Astrocyte (in vitro differentiated cells and primary cell): ENCODE results near the gene C15orf62. TPM values are rescaled to one million over a fixed set of nuclear protein-coding genes. Genes with fewer than 3 reads are reported as not detected.

Experiments used
- DNase-seq: peaks from one replicate; pipeline ENCODE4 v3.0.0-alpha.2; 2010; ENCODE audit warnings: low read depth
- FAIRE-seq: peaks from 2 replicates; lab custom pipeline; 2011; peaks lifted over from hg19 to GRCh38; lab: Jason Lieb, UNC
- H2AFZ ChIP-seq: 2 replicates; pipeline ENCODE4 v1.6.0; 2012; ENCODE audit warnings: low read depth, low read length, inconsistent platforms
- H3K27ac ChIP-seq: 2 replicates; pipeline ENCODE4 v1.5.1; 2011; ENCODE audit warnings: low read depth, low read length, inconsistent platforms
- H3K27me3 ChIP-seq: 2 replicates; pipeline ENCODE4 v1.6.0; 2011; ENCODE audit warnings: low read length, inconsistent platforms; ENCODE audit not compliant: insufficient read depth
- H3K36me3 ChIP-seq: 2 replicates; pipeline ENCODE4 v1.5.1; 2011; ENCODE audit warnings: low read length, inconsistent platforms; ENCODE audit not compliant: insufficient read depth
- H3K4me1 ChIP-seq: 2 replicates; pipeline ENCODE4 v1.5.1; 2011; ENCODE audit warnings: low read length, inconsistent platforms; ENCODE audit not compliant: insufficient read depth
- H3K4me2 ChIP-seq: 2 replicates; pipeline ENCODE4 v1.6.0; 2012; ENCODE audit warnings: low read length, inconsistent platforms
- H3K4me3 ChIP-seq: 2 replicates; pipeline ENCODE4 v1.5.1; 2011; ENCODE audit warnings: low read depth, mild to moderate bottlenecking, low read length, inconsistent platforms; ENCODE audit not compliant: insufficient read depth
- H3K79me2 ChIP-seq: 2 replicates; pipeline ENCODE4 v1.6.0; 2012; ENCODE audit warnings: mild to moderate bottlenecking, low read length, inconsistent platforms; ENCODE audit not compliant: insufficient read depth
- H3K9ac ChIP-seq: 2 replicates; pipeline ENCODE4 v1.6.0; 2012; ENCODE audit warnings: mild to moderate bottlenecking, low read length, inconsistent platforms
- H3K9me3 ChIP-seq: 2 replicates; pipeline ENCODE4 v1.5.1; 2012; ENCODE audit warnings: low read depth, mild to moderate bottlenecking, low read length, inconsistent platforms; ENCODE audit not compliant: insufficient read depth
- H4K20me1 ChIP-seq: 2 replicates; pipeline ENCODE4 v1.6.0; 2012; ENCODE audit warnings: low read length, inconsistent platforms; ENCODE audit not compliant: insufficient read depth
- H3K27ac Mint-ChIP-seq: one replicate; pipeline ENCODE4 v1.8.0; 2021; ENCODE audit warnings: mild to moderate bottlenecking, mixed read lengths; ENCODE audit not compliant: unreplicated experiment
- H3K27me3 Mint-ChIP-seq: one replicate; pipeline ENCODE4 v1.8.0; 2021; ENCODE audit warnings: low read depth, mixed read lengths; ENCODE audit not compliant: unreplicated experiment
- H3K36me3 Mint-ChIP-seq: one replicate; pipeline ENCODE4 v1.8.0; 2021; ENCODE audit warnings: low read depth, mixed read lengths; ENCODE audit not compliant: unreplicated experiment
- H3K4me1 Mint-ChIP-seq: one replicate; pipeline ENCODE4 v1.8.0; 2021; ENCODE audit warnings: low read depth, mixed read lengths; ENCODE audit not compliant: unreplicated experiment
- H3K4me3 Mint-ChIP-seq: one replicate; pipeline ENCODE4 v1.8.0; 2021; ENCODE audit warnings: mild to moderate bottlenecking, moderate library complexity, mixed read lengths; ENCODE audit not compliant: unreplicated experiment
- H3K9me3 Mint-ChIP-seq: one replicate; pipeline ENCODE4 v1.8.0; 2021; ENCODE audit warnings: mild to moderate bottlenecking, mixed read lengths; ENCODE audit not compliant: unreplicated experiment
- CTCF ChIP-seq: IDR thresholded peaks from 2 replicates; pipeline ENCODE4 v1.5.1; 2011; ENCODE audit warnings: low read depth, mild to moderate bottlenecking, inconsistent platforms, low read length, moderate library complexity; ENCODE audit not compliant: insufficient read depth
- EZH2 ChIP-seq: IDR thresholded peaks from 2 replicates; pipeline ENCODE4 v1.6.1; 2012; ENCODE audit warnings: mild to moderate bottlenecking, low read length, inconsistent platforms; ENCODE audit not compliant: insufficient read depth
- total RNA-seq: library from RNA; stranded (reverse); gene quantifications from 2 replicates; pipeline ENCODE4 v1.2.1, GENCODE V29; 2021

Gene C15orf62
- total RNA-seq, 1 donor from 2014 or later = not detected

GRCh38 chr15:40764629-40765103 is 5.1 kb upstream of the C15orf62 start:
- TF ChIP-seq CTCF (no peak), EZH2 (no peak)
- peak overlapping the region; percentile 52 for H3K4me3 ChIP-seq
- no peaks in the 10 kb centered on the region for H3K36me3 Mint-ChIP-seq
- H2AFZ ChIP-seq = no peak overlapping the region
- peak overlapping the region; percentile 81 for H3K27ac Mint-ChIP-seq
- H3K9ac ChIP-seq = peak overlapping the region; percentile 59
- peaks cover 16% of the 10 kb centered on the region for H3K4me1 Mint-ChIP-seq
- peaks cover 36% of the 10 kb centered on the region for H4K20me1 ChIP-seq
- H3K79me2 ChIP-seq = no peaks in the 10 kb centered on the region
- no peaks in the 10 kb centered on the region for H3K27me3 ChIP-seq
- FAIRE-seq = no peak
- H3K4me1 ChIP-seq = peaks cover 53% of the 10 kb centered on the region
- H3K4me3 Mint-ChIP-seq = peak overlapping the region; percentile 45
- no peaks in the 10 kb centered on the region for H3K9me3 ChIP-seq
- peak overlapping the region; percentile 95 for H3K4me2 ChIP-seq
- no peak overlapping the region for H3K27ac ChIP-seq
- H3K36me3 ChIP-seq = no peaks in the 10 kb centered on the region
- DNase-seq = no peak
- H3K9me3 Mint-ChIP-seq = no peaks in the 10 kb centered on the region
- H3K27me3 Mint-ChIP-seq = no peaks in the 10 kb centered on the region

GRCh38 chr15:40766194-40766815 is 3.5 kb upstream of the C15orf62 start:
- no peak overlapping the region for H3K4me3 ChIP-seq
- no peaks in the 10 kb centered on the region for H3K27me3 ChIP-seq
- H3K4me2 ChIP-seq = peak overlapping the region; percentile 42
- H3K9ac ChIP-seq = no peak overlapping the region
- H2AFZ ChIP-seq = no peak overlapping the region
- Mint-ChIP-seq H3K4me3 (no peak overlapping the region), H3K4me1 (peaks cover 21% of the 10 kb centered on the region), H3K36me3 (no peaks in the 10 kb centered on the region), H3K27me3 (no peaks in the 10 kb centered on the region), H3K9me3 (no peaks in the 10 kb centered on the region), H3K27ac (no peak overlapping the region)
- FAIRE-seq (no peak), DNase-seq (no peak)
- H4K20me1 ChIP-seq = peaks cover 46% of the 10 kb centered on the region
- no peak overlapping the region for H3K27ac ChIP-seq
- peaks cover 59% of the 10 kb centered on the region for H3K4me1 ChIP-seq
- no peaks in the 10 kb centered on the region for H3K79me2 ChIP-seq
- no peak for TF ChIP-seq CTCF
- no peak for TF ChIP-seq EZH2
- H3K36me3 ChIP-seq = no peaks in the 10 kb centered on the region
- no peaks in the 10 kb centered on the region for H3K9me3 ChIP-seq
